GM12878 (cell line): ENCODE data around the gene CDC42EP3. TPM values are rescaled to one million over a fixed set of nuclear protein-coding genes. Genes with fewer than 3 reads are reported as not detected.

Experiments used
- ATAC-seq: fragments of 200-7000 bp; cut with Tn5 transposase; 3 replicates; pipeline ENCODE4 v1.9.1; 2020; ENCODE audit warnings: mild to moderate bottlenecking, moderate library complexity
- BruUV-seq: library from RNA; stranded (reverse); fragments of 400-500 nt; replicated peaks from 2 replicates; lab custom pipeline; 2021; lab: Mats Ljungman, UMichigan
- CTCF ChIA-PET: fragments of 300-600 bp; sonication (Branson Sonifier 250); formaldehyde crosslinking; extraction: SDS; loops from one replicate; lab custom pipeline; 2021; ENCODE audit warnings: inconsistent platforms; lab: Yijun Ruan, JAX
- POLR2A ChIA-PET: fragments of 350-600 bp; formaldehyde crosslinking; extraction: SDS; loops from one replicate; lab custom pipeline; 2021; ENCODE audit warnings: inconsistent platforms; lab: Charles Lee
- RAD21 ChIA-PET: fragments of 300-600 bp; sonication (Branson Sonifier 250); formaldehyde crosslinking; loops from one replicate; lab custom pipeline; 2023; ENCODE audit warnings: antibody characterized with exemption; ENCODE audit not compliant: unreplicated experiment; lab: Charles Lee
- SMC1A ChIA-PET: fragments of 300-600 bp; sonication (Branson Sonifier 250); formaldehyde crosslinking; loops from one replicate; lab custom pipeline; 2023; ENCODE audit not compliant: unreplicated experiment, uncharacterized antibody; lab: Charles Lee
- DNase-seq: peaks from one replicate; pipeline ENCODE4 v3.0.0-alpha.2; 2011; ENCODE audit warnings: low read depth, low spot score
- FAIRE-seq: peaks from 3 replicates; lab custom pipeline; 2011; peaks lifted over from hg19 to GRCh38; lab: Jason Lieb, UNC
- H2AFZ ChIP-seq: 2 replicates; pipeline ENCODE4 v1.6.0; 2011; ENCODE audit warnings: low read depth, low read length, control low read depth; ENCODE audit not compliant: control insufficient read depth
- H3K27ac ChIP-seq: 2 replicates; pipeline ENCODE4 v1.5.1; 2011; ENCODE audit warnings: control low read depth; ENCODE audit not compliant: control insufficient read depth, insufficient read depth
- H3K27me3 ChIP-seq, 2 experiments: replicated peaks in 1 of 2; 2 replicates each; pipeline versions ENCODE4 v1.6.0 to v1.6.1; 2011; ENCODE audit warnings: low read length in 1 of 2; ENCODE audit not compliant: control insufficient read depth in 2 of 2, insufficient read depth in 2 of 2
- H3K36me3 ChIP-seq, 2 experiments: 2 replicates each; pipeline ENCODE4 v1.5.1; 2011; ENCODE audit warnings: low read length in 1 of 2; ENCODE audit not compliant: control insufficient read depth in 2 of 2, insufficient read depth in 2 of 2
- H3K4me1 ChIP-seq: 2 replicates; pipeline ENCODE4 v1.6.1; 2011; ENCODE audit warnings: mild to moderate bottlenecking, low read length, moderate library complexity, mixed read lengths; ENCODE audit not compliant: control insufficient read depth, insufficient read depth
- H3K4me2 ChIP-seq: 2 replicates; pipeline ENCODE4 v1.6.0; 2011; ENCODE audit warnings: control low read depth; ENCODE audit not compliant: control insufficient read depth, insufficient read depth
- H3K4me3 ChIP-seq: fragments of 200-600 bp; sonication (generic); 2 replicates; pipeline ENCODE4 v1.5.1; 2016
- H3K79me2 ChIP-seq: 2 replicates; pipeline ENCODE4 v1.6.0; 2011; ENCODE audit warnings: low read length; ENCODE audit not compliant: control insufficient read depth, insufficient read depth
- H3K9ac ChIP-seq: 2 replicates; pipeline ENCODE4 v1.8.0; 2011; ENCODE audit warnings: low read length, control low read depth, mixed read lengths; ENCODE audit not compliant: control insufficient read depth, insufficient read depth
- H3K9me3 ChIP-seq: replicated peaks from 3 replicates; pipeline ENCODE4 v1.5.1; 2011; ENCODE audit warnings: mild to moderate bottlenecking, low read length; ENCODE audit not compliant: control insufficient read depth, insufficient read depth
- H4K20me1 ChIP-seq: 2 replicates; pipeline ENCODE4 v1.6.0; 2011; ENCODE audit not compliant: control insufficient read depth, insufficient read depth
- CHD4 ChIP-seq: fragments of 200-600 bp; sonication (generic); IDR thresholded peaks from 2 replicates; pipeline ENCODE4 v1.6.1; 2016; ENCODE audit warnings: mild to moderate bottlenecking
- E4F1 ChIP-seq: fragments of 450-650 bp; IDR thresholded peaks from 2 replicates; pipeline ENCODE4 v1.6.1; 2018; ENCODE audit warnings: borderline replicate concordance, mild to moderate bottlenecking; ENCODE audit not compliant: partially characterized antibody
- EP300 ChIP-seq, 2 experiments: fragments of 150-350 bp in 1 of 2; IDR thresholded peaks; 2 replicates each; pipeline ENCODE4 v1.6.1; 2011 to 2012; ENCODE audit warnings: low read depth in 2 of 2, low read length in 2 of 2, borderline replicate concordance in 1 of 2, improper control_type of control experiment in 1 of 2, inconsistent platforms in 1 of 2; ENCODE audit not compliant: control insufficient read depth in 1 of 2
- FOS ChIP-seq: IDR thresholded peaks from 3 replicates; pipeline ENCODE4 v1.6.1; 2011; ENCODE audit warnings: borderline replicate concordance; ENCODE audit not compliant: insufficient read length; ENCODE audit errors: extremely low read depth
- IRF5 ChIP-seq: fragments of 450-650 bp; IDR thresholded peaks from 2 replicates; pipeline ENCODE4 v1.6.1; 2017; ENCODE audit warnings: borderline replicate concordance
- MLLT1 ChIP-seq: fragments of 450-650 bp; IDR thresholded peaks from 2 replicates; pipeline ENCODE4 v1.6.1; 2016; ENCODE audit warnings: mild to moderate bottlenecking
- PML ChIP-seq: IDR thresholded peaks from 2 replicates; pipeline ENCODE4 v1.6.1; 2012; ENCODE audit warnings: low read length, inconsistent platforms
- POLR2AphosphoS5 ChIP-seq: IDR thresholded peaks from 2 replicates; pipeline ENCODE4 v1.6.1; 2011; ENCODE audit warnings: mild to moderate bottlenecking, low read length, inconsistent platforms
- RCOR1 ChIP-seq: conservative IDR thresholded peaks from 2 replicates; pipeline ENCODE4 v1.6.1; 2012; ENCODE audit warnings: low read depth, low read length, improper control_type of control experiment
- RELA ChIP-seq: fragments of 450-650 bp; IDR thresholded peaks from 2 replicates; pipeline ENCODE4 v1.8.0; 2014; ENCODE audit warnings: borderline replicate concordance; ENCODE audit not compliant: partially characterized antibody
- SMC3 ChIP-seq: IDR thresholded peaks from 2 replicates; pipeline ENCODE4 v1.6.1; 2011; ENCODE audit warnings: low read length, improper control_type of control experiment, borderline replicate concordance
- SP1 ChIP-seq: IDR thresholded peaks from one replicate; pipeline ENCODE4 v1.6.1; 2011; ENCODE audit warnings: low read depth, low read length
- SPI1 ChIP-seq: IDR thresholded peaks from 2 replicates; pipeline ENCODE4 v1.6.1; 2011; ENCODE audit warnings: low read depth, mild to moderate bottlenecking, low read length, moderate library complexity, borderline replicate concordance; ENCODE audit not compliant: insufficient read depth
- SREBF1 ChIP-seq: IDR thresholded peaks from 2 replicates; pipeline ENCODE4 v1.6.1; 2012; ENCODE audit warnings: mild to moderate bottlenecking, low read length
- STAT1 ChIP-seq: fragments of 450-650 bp; conservative IDR thresholded peaks from 2 replicates; pipeline ENCODE4 v1.6.1; 2014; ENCODE audit warnings: antibody characterized with exemption, mild to moderate bottlenecking
- TARDBP ChIP-seq: IDR thresholded peaks from 2 replicates; pipeline ENCODE4 v1.6.1; 2016; ENCODE audit warnings: borderline replicate concordance
- ZNF207 ChIP-seq: fragments of 450-650 bp; IDR thresholded peaks from 2 replicates; pipeline ENCODE4 v1.6.1; 2014; ENCODE audit warnings: antibody characterized with exemption, mild to moderate bottlenecking, borderline replicate concordance
- ZNF622 ChIP-seq: fragments of 450-650 bp; IDR thresholded peaks from 2 replicates; pipeline ENCODE4 v1.6.1; 2017; ENCODE audit warnings: mild to moderate bottlenecking, inconsistent platforms
- WGBS: methylation state at CpG from one replicate; pipeline ENCODE4 v1.1.6; 2016; ENCODE audit warnings: low lambda C conversion rate; ENCODE audit not compliant: insufficient replicate concordance, insufficient coverage; ENCODE audit errors: missing lambda C conversion rate; 5-methylcytosine and 5-hydroxymethylcytosine counted together
- in situ Hi-C: fragments of 300-500 bp; cut with MboI; formaldehyde crosslinking; loops from 9 replicates; pipeline ENCODE4 v1.14.3; 2018; ENCODE audit warnings: mixed read lengths
- intact Hi-C: fragments of 100-400 bp; cut with micrococcal nuclease; formaldehyde crosslinking; loops from one replicate; pipeline ENCODE4 v1.14.2; 2022; ENCODE audit not compliant: unreplicated experiment
- polyA plus RNA-seq, 11 experiments: library from polyadenylated mRNA; depleted of rRNA in 4 of 11; unstranded in 6 of 11; stranded (reverse) in 5 of 11; fragments of >200 nt; fragmentation: Nextera tagmentation in 4 of 11; fragmentation: Illumina TruSeq in 1 of 11; extraction: Ambion mirVana in 4 of 11; extraction: Trizol in 1 of 11; gene quantifications; 1 replicate in 1 of 11; 2 replicates in 10 of 11; pipeline versions ENCODE4 v1.2.1 to v1.2.3, GENCODE V29; 2011 to 2016; ENCODE audit warnings: inconsistent platforms in 2 of 11, missing spikeins in 2 of 11, low read depth in 1 of 11
- total RNA-seq, 4 experiments: library from RNA; depleted of rRNA in 3 of 4; stranded (reverse); fragments of >200 nt in 3 of 4; fragmentation: Illumina TruSeq in 1 of 4; extraction: Trizol in 1 of 4; gene quantifications; 2 replicates each; pipeline versions ENCODE4 v1.2.1 to v1.2.3, GENCODE V29; 2013 to 2021

CDC42EP3 gene
- total and polyA plus RNA-seq, 10 of the 15 experiments (the other 5 are each of a cell fraction or from before 2014, with no cell fraction given), result 11.8 to 86.9 (median 52.9) TPM

GRCh38 chr2:37615804-37616676 lies 55.4 kb downstream of the CDC42EP3 start:
- ChIA-PET CTCF (interaction anchor here (1.2 kb wide), 1 partner anchor 26 kb away, joined by 3 read pairs; no protein-coding TSS in a partner anchor), SMC1A (interaction anchor here (0.5 to 2.2 kb wide), 14 partner anchors 9 to 202 kb away, joined by 3 to 8 read pairs (median 3); no protein-coding TSS in a partner anchor), RAD21 (interaction anchor here (1.0 to 2.5 kb wide), 7 partner anchors 15 to 261 kb away, joined by 3 to 8 read pairs (median 5); no protein-coding TSS in a partner anchor), POLR2A (interaction anchor here (1.1 to 3.9 kb wide), 6 partner anchors 8 to 65 kb away, joined by 3 to 16 read pairs (median 4); no protein-coding TSS in a partner anchor)
- peak overlapping the region; percentile 72 for H3K27ac ChIP-seq
- no peaks in the 10 kb centered on the region for H3K27me3 ChIP-seq
- no peaks in the 10 kb centered on the region for H4K20me1 ChIP-seq
- H3K4me3 ChIP-seq, result no peak overlapping the region
- peak; percentile 58 for ATAC-seq
- peak; percentile 18 for FAIRE-seq
- no TSS peak for BruUV-seq
- no peaks in the 10 kb centered on the region for H3K36me3 ChIP-seq
- in situ Hi-C loops, result no loop called here
- H3K9ac ChIP-seq, result peak overlapping the region; percentile 48
- intact Hi-C loops, result no loop called here
- H3K4me1 ChIP-seq, result peaks cover 17% of the 10 kb centered on the region
- 25% methylated on average over 6 of the region's 6 CpGs for WGBS
- peak overlapping the region; percentile 67 for H3K4me2 ChIP-seq
- H2AFZ ChIP-seq, result peak overlapping the region; percentile 82
- no peaks in the 10 kb centered on the region; the same call in 2 of the 3 replicates for H3K9me3 ChIP-seq
- H3K79me2 ChIP-seq, result peaks cover 14% of the 10 kb centered on the region
- DNase-seq, result no peak
- TF ChIP-seq SMC3 (no peak), RELA (no peak), ZNF622 (no peak), E4F1 (no peak), STAT1 (no peak), ZNF207 (no peak), TARDBP (no peak), SREBF1 (no peak), SP1 (no peak), MLLT1 (no peak), RCOR1 (no peak), PML (no peak), FOS (no peak), IRF5 (no peak), POLR2AphosphoS5 (no peak), CHD4 (no peak), SPI1 (peak; percentile 69), EP300 (IDR thresholded peaks at IDR 0.05; ENCODE audit: borderline replicate concordance in 1 of 2, control insufficient read depth in 1 of 2, low read depth in 2 of 2, low read length in 2 of 2) (no peak)
